Adipocyte (in vitro differentiated cells): ENCODE measurements around the gene TMPRSS3.

Experiments used
- DNase-seq: peaks from one replicate; pipeline ENCODE4 v3.0.0-alpha.2; 2015; ENCODE audit warnings: low read depth
- H3K27me3 ChIP-seq: replicated peaks from 2 replicates; pipeline ENCODE4 v1.7.0; 2013; ENCODE audit warnings: mild to moderate bottlenecking, low read length, moderate library complexity; ENCODE audit not compliant: control insufficient read depth, insufficient read depth
- H3K36me3 ChIP-seq: 2 replicates; pipeline ENCODE4 v1.7.0; 2013; ENCODE audit warnings: low read length, mild to moderate bottlenecking, moderate library complexity; ENCODE audit not compliant: control insufficient read depth, insufficient read depth, severe bottlenecking
- H3K4me1 ChIP-seq: 2 replicates; pipeline ENCODE4 v1.7.0; 2013; ENCODE audit warnings: mild to moderate bottlenecking, low read length, moderate library complexity; ENCODE audit not compliant: control insufficient read depth, insufficient read depth
- H3K4me3 ChIP-seq: 2 replicates; pipeline ENCODE4 v1.7.0; 2013; ENCODE audit warnings: mild to moderate bottlenecking, low read length, moderate library complexity
- H3K9ac ChIP-seq: 2 replicates; pipeline ENCODE4 v1.7.0; 2013; ENCODE audit warnings: mild to moderate bottlenecking, low read length, moderate library complexity
- H3K9me3 ChIP-seq: 2 replicates; pipeline ENCODE4 v1.7.0; 2013; ENCODE audit warnings: mild to moderate bottlenecking, low read length, moderate library complexity; ENCODE audit not compliant: control insufficient read depth

TMPRSS3 gene

DNA sequence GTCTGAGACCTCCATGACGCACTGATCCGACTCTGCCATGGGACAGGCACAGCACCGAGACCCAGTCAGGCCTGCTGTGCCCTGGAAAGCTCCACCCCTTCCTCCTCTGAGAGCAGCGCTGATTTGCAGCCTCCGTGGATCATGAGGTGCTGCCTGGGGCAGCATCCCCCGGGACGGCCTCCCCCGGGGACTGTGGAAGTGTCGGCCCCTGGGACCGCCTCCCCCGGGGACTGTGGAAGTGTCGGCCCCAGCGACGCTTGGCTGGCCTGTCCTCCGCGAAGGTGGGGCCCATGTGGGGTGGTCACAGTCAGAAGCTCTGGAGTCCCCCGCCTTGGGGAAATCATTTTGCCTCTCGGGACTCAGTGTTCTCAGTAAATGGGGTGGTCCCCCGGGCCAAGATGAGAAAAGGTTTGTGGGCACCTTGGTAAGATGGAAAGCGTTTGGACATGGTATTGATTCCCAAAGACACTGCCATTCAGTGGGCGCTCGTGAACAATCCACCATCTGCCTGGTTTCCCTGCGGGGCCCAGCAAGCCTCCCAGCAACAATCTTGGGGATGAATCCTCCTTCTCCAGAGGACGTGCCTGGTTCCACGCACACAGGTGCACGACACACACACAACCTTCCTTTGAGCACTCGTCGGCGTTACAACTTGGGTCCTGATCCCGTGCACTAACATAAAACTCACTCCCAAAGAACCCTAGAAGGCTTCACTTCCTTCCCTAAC is 48.1 kb downstream of the TMPRSS3 start:
- no peak for DNase-seq
- no peak overlapping the region for H3K4me3 ChIP-seq
- H3K27me3 ChIP-seq: peaks cover 23% of the 10 kb centered on the region
- H3K36me3 ChIP-seq: no peaks in the 10 kb centered on the region
- no peaks in the 10 kb centered on the region for H3K4me1 ChIP-seq
- peaks cover 4% of the 10 kb centered on the region for H3K9me3 ChIP-seq
- H3K9ac ChIP-seq: no peak overlapping the region

- no peak overlapping the region for H3K4me3 ChIP-seq
- DNase-seq: no peak
- no peaks in the 10 kb centered on the region for H3K36me3 ChIP-seq
- H3K9ac ChIP-seq: no peak overlapping the region
- H3K4me1 ChIP-seq: no peaks in the 10 kb centered on the region
- peaks cover 4% of the 10 kb centered on the region for H3K9me3 ChIP-seq
- peaks cover 23% of the 10 kb centered on the region for H3K27me3 ChIP-seq
These were observed 48.8 kb downstream of the TMPRSS3 start for GRCh38 chr21:42346866-42347600.

GRCh38 chr21:42346441-42346840 is 49.4 kb downstream of the TMPRSS3 start:
- no peak for DNase-seq
- H3K36me3 ChIP-seq: no peaks in the 10 kb centered on the region
- H3K4me1 ChIP-seq: no peaks in the 10 kb centered on the region
- H3K27me3 ChIP-seq: peaks cover 23% of the 10 kb centered on the region
- no peak overlapping the region for H3K4me3 ChIP-seq
- peaks cover 4% of the 10 kb centered on the region for H3K9me3 ChIP-seq
- no peak overlapping the region for H3K9ac ChIP-seq

GRCh38 chr21:42344631-42345030 is 51.2 kb downstream of the TMPRSS3 start:
- DNase-seq: no peak
- Histone ChIP-seq H3K9me3 (peaks cover 4% of the 10 kb centered on the region), H3K4me3 (no peak overlapping the region), H3K4me1 (no peaks in the 10 kb centered on the region), H3K27me3 (peaks cover 29% of the 10 kb centered on the region), H3K36me3 (no peaks in the 10 kb centered on the region), H3K9ac (no peak overlapping the region)

GRCh38 chr21:42343963-42344510 is 51.8 kb downstream of the TMPRSS3 start:
- peaks cover 28% of the 10 kb centered on the region for H3K27me3 ChIP-seq
- H3K4me1 ChIP-seq: no peaks in the 10 kb centered on the region

DNA sequence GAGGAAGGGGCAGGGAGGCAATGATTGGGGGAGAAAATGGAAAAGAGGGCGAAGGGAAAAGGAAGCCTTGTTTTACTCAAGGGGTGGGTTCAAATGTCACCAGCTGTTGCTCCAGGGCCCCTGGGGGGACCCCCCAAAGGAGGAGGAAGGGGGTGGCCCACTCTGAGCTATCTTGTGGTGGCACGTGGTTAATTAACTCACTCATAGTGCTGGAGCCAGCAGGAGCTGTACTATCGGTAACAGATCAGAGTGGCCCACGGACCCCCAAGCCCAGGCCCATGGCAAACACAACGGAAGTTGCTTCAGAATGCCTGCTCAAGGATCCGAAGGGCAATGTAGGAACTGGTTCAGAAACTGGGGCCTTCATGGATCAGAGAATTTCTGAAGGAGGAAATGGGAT is 52.3 kb downstream of the TMPRSS3 start:
- Histone ChIP-seq H3K4me1 (no peaks in the 10 kb centered on the region), H3K4me3 (no peak overlapping the region), H3K36me3 (no peaks in the 10 kb centered on the region), H3K27me3 (peaks cover 24% of the 10 kb centered on the region), H3K9ac (no peak overlapping the region), H3K9me3 (no peaks in the 10 kb centered on the region)
- DNase-seq: no peak

More at GRCh38 chr21:42343963-42344510, 51.8 kb downstream of the TMPRSS3 start:
- no peak overlapping the region for H3K9ac ChIP-seq
- no peak overlapping the region for H3K4me3 ChIP-seq
- DNase-seq: no peak
- no peaks in the 10 kb centered on the region for H3K36me3 ChIP-seq
- peaks cover 3% of the 10 kb centered on the region for H3K9me3 ChIP-seq

DNA sequence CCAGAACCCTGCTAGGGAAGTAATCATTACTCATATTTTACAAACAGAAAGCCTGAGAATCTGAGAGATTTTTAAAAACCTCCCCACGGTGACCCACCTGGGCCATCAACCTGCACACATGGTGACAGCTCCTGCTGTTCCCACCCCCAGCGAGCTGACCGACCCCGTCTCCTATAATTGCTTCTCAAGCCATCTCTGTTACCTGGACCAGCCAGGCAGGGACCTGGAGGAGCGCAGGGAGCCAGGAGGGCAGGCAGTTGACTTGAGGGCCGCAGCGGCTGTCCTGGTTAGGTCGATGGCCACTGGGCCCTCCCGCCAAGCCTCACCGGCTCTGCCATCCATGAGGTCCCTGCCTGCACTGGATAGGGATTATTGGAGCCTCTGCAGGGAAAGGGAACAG is 52.8 kb downstream of the TMPRSS3 start:
- no peaks in the 10 kb centered on the region for H3K36me3 ChIP-seq
- H3K4me3 ChIP-seq: no peak overlapping the region
- no peak for DNase-seq
- H3K9me3 ChIP-seq: no peaks in the 10 kb centered on the region
- peaks cover 21% of the 10 kb centered on the region for H3K27me3 ChIP-seq
- H3K4me1 ChIP-seq: no peaks in the 10 kb centered on the region
- no peak overlapping the region for H3K9ac ChIP-seq

DNA sequence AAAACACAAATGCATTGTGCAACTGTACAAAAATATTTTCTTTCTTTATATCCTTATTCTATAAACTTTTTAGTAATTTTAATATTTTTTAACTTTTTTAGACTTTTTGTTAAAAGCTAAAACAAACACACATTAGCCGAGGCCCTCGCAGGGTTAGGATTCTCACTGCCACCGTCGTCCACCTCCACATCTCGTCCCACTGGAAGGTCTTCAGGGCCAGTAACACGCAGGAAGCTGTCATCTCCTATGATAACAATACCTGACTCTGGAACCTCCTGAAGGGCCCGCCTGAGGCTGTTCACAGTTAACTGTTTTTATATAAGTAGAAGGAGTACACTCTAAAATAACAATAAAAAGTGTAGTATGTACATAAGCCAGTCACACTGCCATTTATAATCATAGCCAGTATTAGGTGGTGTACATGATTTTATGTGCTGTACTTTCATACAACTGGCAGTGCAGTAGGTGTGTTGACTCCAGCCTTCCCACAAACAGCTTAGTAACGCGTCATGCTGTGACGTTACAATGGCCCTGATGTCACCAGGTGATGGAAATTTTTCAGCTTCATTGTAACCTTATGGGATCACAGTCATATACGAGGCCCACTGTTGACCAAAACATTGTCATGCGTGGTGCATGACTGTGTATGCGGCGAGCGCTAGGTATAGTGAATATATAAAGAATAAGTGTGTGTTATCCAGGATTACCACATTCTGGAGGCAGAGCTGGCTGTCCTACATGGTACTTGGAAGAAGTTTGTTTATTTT is 53.9 kb downstream of the TMPRSS3 start:
- Histone ChIP-seq H3K27me3 (peaks cover 26% of the 10 kb centered on the region), H3K36me3 (no peaks in the 10 kb centered on the region), H3K4me1 (no peaks in the 10 kb centered on the region), H3K9ac (no peak overlapping the region), H3K9me3 (no peaks in the 10 kb centered on the region), H3K4me3 (no peak overlapping the region)
- DNase-seq: no peak

DNA sequence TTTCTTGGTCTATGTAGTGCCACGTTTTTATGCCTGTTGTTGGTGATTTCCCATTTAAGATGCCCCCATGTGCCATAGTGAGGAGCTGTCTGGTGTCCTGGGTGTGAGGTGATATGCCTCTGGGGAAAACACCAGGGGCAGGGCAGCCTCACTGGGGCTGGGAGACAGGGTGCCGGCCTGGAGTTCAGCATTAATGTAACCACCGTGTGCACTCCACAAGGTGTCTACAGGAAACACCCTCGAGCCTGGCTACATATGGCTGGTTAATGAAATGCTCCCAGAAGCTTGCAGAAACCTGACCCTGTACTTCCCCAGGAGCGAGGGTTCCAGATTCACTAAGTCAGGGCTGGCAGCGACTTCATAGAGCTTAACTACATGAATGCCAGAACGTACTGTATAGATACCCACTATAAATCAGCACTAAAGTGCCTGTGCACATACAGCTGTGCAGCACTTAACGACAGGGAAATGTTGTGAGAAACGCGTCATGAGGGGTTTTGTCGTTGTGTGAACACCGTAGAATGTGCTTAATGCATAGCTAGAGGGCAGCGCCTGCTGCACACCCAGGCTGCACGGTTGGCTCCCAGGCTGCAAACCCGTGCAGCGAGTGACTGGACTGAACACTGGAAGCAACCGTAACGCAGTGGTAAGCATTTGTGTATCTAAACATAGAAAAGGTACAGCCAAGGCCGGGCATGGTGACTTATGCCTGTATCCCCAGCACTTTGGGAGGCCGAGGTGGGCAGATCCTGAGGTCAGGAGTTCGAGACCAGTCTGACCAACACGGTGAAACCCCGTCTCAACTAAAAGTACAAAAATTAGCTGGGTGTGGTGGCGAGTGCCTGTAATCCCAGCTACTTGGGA is 55.4 kb downstream of the TMPRSS3 start:
- Histone ChIP-seq H3K4me1 (no peaks in the 10 kb centered on the region), H3K4me3 (no peak overlapping the region), H3K9ac (no peak overlapping the region), H3K36me3 (no peaks in the 10 kb centered on the region), H3K27me3 (peaks cover 32% of the 10 kb centered on the region), H3K9me3 (no peaks in the 10 kb centered on the region)
- no peak for DNase-seq

GRCh38 chr21:42338729-42339715 is 56.8 kb downstream of the TMPRSS3 start:
- Histone ChIP-seq H3K4me1 (no peaks in the 10 kb centered on the region), H3K9me3 (no peaks in the 10 kb centered on the region), H3K4me3 (no peak overlapping the region), H3K9ac (no peak overlapping the region), H3K27me3 (peaks cover 42% of the 10 kb centered on the region), H3K36me3 (no peaks in the 10 kb centered on the region)
- DNase-seq: no peak
